ENCODE data around the gene PRR27. TPM values are rescaled to one million over a fixed set of nuclear protein-coding genes. Genes with fewer than 3 reads are reported as not detected.

Gene PRR27
- not detected for total RNA-seq

- Mint-ChIP-seq H3K4me1 (ENCODE audit: low read depth) (no peaks in the 10 kb centered on the region), H3K27me3 (ENCODE audit: low read depth) (no peaks in the 10 kb centered on the region), H3K4me3 (no peak within 1 kb of the TSS), H3K27ac (peak within 1 kb of the TSS; percentile 46), H3K36me3 (ENCODE audit: insufficient read depth in 2 of 2) (no peaks in the 10 kb centered on the region), H3K9me3 (no peaks in the 10 kb centered on the region)
- ATAC-seq (replicated peaks in 1 of 2): no peak
- no peak for DNase-seq
Observed at GRCh38 chr4:70153937-70154336, at the start of gene PRR27. TSS of gene PRR27 (plus strand) at chr4:70154237. CDS start at chr4:70154376, 139 bp downstream.

- no peak overlapping the region for H3K27ac Mint-ChIP-seq
- H3K27me3 Mint-ChIP-seq (ENCODE audit: low read depth): no peaks in the 10 kb centered on the region
- H3K9me3 Mint-ChIP-seq: peaks cover 0 to 1% of the 10 kb centered on the region in 2 donors
- H3K4me3 Mint-ChIP-seq: no peak overlapping the region
- no peaks in the 10 kb centered on the region for H3K36me3 Mint-ChIP-seq (ENCODE audit: insufficient read depth in 2 of 2)
- no peaks in the 10 kb centered on the region for H3K4me1 Mint-ChIP-seq (ENCODE audit: low read depth)
- DNase-seq (no peak), ATAC-seq (replicated peaks in 1 of 2) (no peak)
Observed at GRCh38 chr4:70110917-70111316, 43.1 kb upstream of the PRR27 start.

- no peak for ATAC-seq (replicated peaks in 1 of 2)
- Mint-ChIP-seq H3K27me3 (ENCODE audit: low read depth) (no peaks in the 10 kb centered on the region), H3K9me3 (peaks cover 0 to 3% of the 10 kb centered on the region in 2 donors), H3K4me1 (ENCODE audit: low read depth) (no peaks in the 10 kb centered on the region), H3K27ac (no peak overlapping the region), H3K4me3 (no peak overlapping the region), H3K36me3 (ENCODE audit: insufficient read depth in 2 of 2) (no peaks in the 10 kb centered on the region)
- DNase-seq: no peak
Observed at GRCh38 chr4:70113656-70114055, 40.4 kb upstream of the PRR27 start.

GRCh38 chr4:70114096-70114495 lies 39.9 kb upstream of the PRR27 start:
- no peaks in the 10 kb centered on the region for H3K27me3 Mint-ChIP-seq (ENCODE audit: low read depth)
- no peak for DNase-seq
- H3K27ac Mint-ChIP-seq: no peak overlapping the region
- H3K4me1 Mint-ChIP-seq (ENCODE audit: low read depth): no peaks in the 10 kb centered on the region
- no peaks in the 10 kb centered on the region for H3K36me3 Mint-ChIP-seq (ENCODE audit: insufficient read depth in 2 of 2)
- no peak for ATAC-seq (replicated peaks in 1 of 2)
- peaks cover 0 to 2% of the 10 kb centered on the region in 2 donors for H3K9me3 Mint-ChIP-seq
- no peak overlapping the region for H3K4me3 Mint-ChIP-seq

GRCh38 chr4:70120323-70120722 lies 33.7 kb upstream of the PRR27 start:
- DNase-seq: no peak
- no peak overlapping the region for H3K27ac Mint-ChIP-seq
- ATAC-seq (replicated peaks in 1 of 2): no peak
- H3K27me3 Mint-ChIP-seq (ENCODE audit: low read depth): no peaks in the 10 kb centered on the region
- no peak overlapping the region for H3K4me3 Mint-ChIP-seq
- H3K36me3 Mint-ChIP-seq (ENCODE audit: insufficient read depth in 2 of 2): no peaks in the 10 kb centered on the region
- peaks cover 2 to 4% of the 10 kb centered on the region in 2 donors for H3K9me3 Mint-ChIP-seq
- no peaks in the 10 kb centered on the region for H3K4me1 Mint-ChIP-seq (ENCODE audit: low read depth)

GRCh38 chr4:70133473-70133872 lies 20.6 kb upstream of the PRR27 start:
- DNase-seq (no peak), ATAC-seq (replicated peaks in 1 of 2) (no peak)
- no peaks in the 10 kb centered on the region for H3K4me1 Mint-ChIP-seq (ENCODE audit: low read depth)
- H3K27ac Mint-ChIP-seq: no peak overlapping the region
- no peak overlapping the region for H3K4me3 Mint-ChIP-seq
- H3K36me3 Mint-ChIP-seq (ENCODE audit: insufficient read depth in 2 of 2): peaks cover 0 to 1% of the 10 kb centered on the region in 2 donors
- no peaks in the 10 kb centered on the region for H3K9me3 Mint-ChIP-seq
- H3K27me3 Mint-ChIP-seq (ENCODE audit: low read depth): no peaks in the 10 kb centered on the region

GRCh38 chr4:70138751-70139150 lies 15.3 kb upstream of the PRR27 start:
- Mint-ChIP-seq H3K4me1 (ENCODE audit: low read depth) (no peaks in the 10 kb centered on the region), H3K9me3 (no peaks in the 10 kb centered on the region), H3K4me3 (no peak overlapping the region), H3K27me3 (ENCODE audit: low read depth) (no peaks in the 10 kb centered on the region), H3K36me3 (ENCODE audit: insufficient read depth in 2 of 2) (no peaks in the 10 kb centered on the region), H3K27ac (no peak overlapping the region)
- DNase-seq (no peak), ATAC-seq (replicated peaks in 1 of 2) (no peak)

GRCh38 chr4:70151271-70151670 lies 2.8 kb upstream of the PRR27 start:
- Mint-ChIP-seq H3K4me3 (no peak overlapping the region), H3K36me3 (ENCODE audit: insufficient read depth in 2 of 2) (no peaks in the 10 kb centered on the region), H3K4me1 (ENCODE audit: low read depth) (no peaks in the 10 kb centered on the region), H3K27me3 (ENCODE audit: low read depth) (no peaks in the 10 kb centered on the region), H3K9me3 (no peaks in the 10 kb centered on the region), H3K27ac (no peak overlapping the region)
- ATAC-seq (replicated peaks in 1 of 2) (no peak), DNase-seq (no peak)

GRCh38 chr4:70152088-70152487 lies 1.9 kb upstream of the PRR27 start:
- Mint-ChIP-seq H3K4me3 (no peak overlapping the region), H3K27ac (no peak overlapping the region), H3K27me3 (ENCODE audit: low read depth) (no peaks in the 10 kb centered on the region), H3K36me3 (ENCODE audit: insufficient read depth in 2 of 2) (no peaks in the 10 kb centered on the region), H3K9me3 (no peaks in the 10 kb centered on the region), H3K4me1 (ENCODE audit: low read depth) (no peaks in the 10 kb centered on the region)
- no peak for ATAC-seq (replicated peaks in 1 of 2)
- DNase-seq: no peak

- DNase-seq (no peak), ATAC-seq (replicated peaks in 1 of 2) (no peak)
- Mint-ChIP-seq H3K27me3 (ENCODE audit: low read depth) (no peaks in the 10 kb centered on the region), H3K9me3 (no peaks in the 10 kb centered on the region), H3K4me3 (no peak overlapping the region), H3K4me1 (ENCODE audit: low read depth) (no peaks in the 10 kb centered on the region), H3K36me3 (ENCODE audit: insufficient read depth in 2 of 2) (no peaks in the 10 kb centered on the region), H3K27ac (no peak overlapping the region)
Observed at GRCh38 chr4:70158576-70158975, 4.5 kb downstream of the PRR27 start.

GRCh38 chr4:70177090-70177489 lies 23.1 kb downstream of the PRR27 start:
- H3K4me3 Mint-ChIP-seq: no peak overlapping the region

GRCh38 chr4:70178075-70178660 lies 24.1 kb downstream of the PRR27 start:
- Mint-ChIP-seq H3K4me1 (ENCODE audit: low read depth) (no peaks in the 10 kb centered on the region), H3K27me3 (ENCODE audit: low read depth) (no peaks in the 10 kb centered on the region), H3K4me3 (no peak overlapping the region), H3K9me3 (no peaks in the 10 kb centered on the region), H3K36me3 (ENCODE audit: insufficient read depth in 2 of 2) (no peaks in the 10 kb centered on the region), H3K27ac (no peak overlapping the region)
- ATAC-seq (replicated peaks in 1 of 2) (no peak), DNase-seq (no peak)

More at GRCh38 chr4:70177090-70177489, 23.1 kb downstream of the PRR27 start:
- Mint-ChIP-seq H3K36me3 (ENCODE audit: insufficient read depth in 2 of 2) (no peaks in the 10 kb centered on the region), H3K4me1 (ENCODE audit: low read depth) (no peaks in the 10 kb centered on the region), H3K9me3 (no peaks in the 10 kb centered on the region), H3K27me3 (ENCODE audit: low read depth) (no peaks in the 10 kb centered on the region), H3K27ac (no peak overlapping the region)
- DNase-seq (no peak), ATAC-seq (replicated peaks in 1 of 2) (no peak)

GRCh38 chr4:70179811-70180210 lies 25.8 kb downstream of the PRR27 start:
- Mint-ChIP-seq H3K9me3 (no peaks in the 10 kb centered on the region), H3K4me1 (ENCODE audit: low read depth) (no peaks in the 10 kb centered on the region), H3K27ac (no peak overlapping the region), H3K4me3 (no peak overlapping the region), H3K36me3 (ENCODE audit: insufficient read depth in 2 of 2) (no peaks in the 10 kb centered on the region), H3K27me3 (ENCODE audit: low read depth) (no peaks in the 10 kb centered on the region)
- ATAC-seq (replicated peaks in 1 of 2) (no peak), DNase-seq (no peak)

GRCh38 chr4:70181864-70182263 lies 27.8 kb downstream of the PRR27 start:
- H3K9me3 Mint-ChIP-seq: no peaks in the 10 kb centered on the region
- H3K27me3 Mint-ChIP-seq (ENCODE audit: low read depth): no peaks in the 10 kb centered on the region
- no peak overlapping the region for H3K4me3 Mint-ChIP-seq
- H3K36me3 Mint-ChIP-seq (ENCODE audit: insufficient read depth in 2 of 2): no peaks in the 10 kb centered on the region
- H3K4me1 Mint-ChIP-seq (ENCODE audit: low read depth): no peaks in the 10 kb centered on the region
- ATAC-seq (replicated peaks in 1 of 2): no peak
- H3K27ac Mint-ChIP-seq: no peak overlapping the region
- DNase-seq: no peak
